GM21423 (cell line): Measurements from ENCODE around the gene NFU1.

Experiments
- ATAC-seq: cut with Tn5 transposase; IDR thresholded peaks from one replicate; pipeline ENCODE4 v1.9.1; 2021; ENCODE audit warnings: mild to moderate bottlenecking, moderate library complexity; ENCODE audit not compliant: unreplicated experiment

NFU1 gene

DNA sequence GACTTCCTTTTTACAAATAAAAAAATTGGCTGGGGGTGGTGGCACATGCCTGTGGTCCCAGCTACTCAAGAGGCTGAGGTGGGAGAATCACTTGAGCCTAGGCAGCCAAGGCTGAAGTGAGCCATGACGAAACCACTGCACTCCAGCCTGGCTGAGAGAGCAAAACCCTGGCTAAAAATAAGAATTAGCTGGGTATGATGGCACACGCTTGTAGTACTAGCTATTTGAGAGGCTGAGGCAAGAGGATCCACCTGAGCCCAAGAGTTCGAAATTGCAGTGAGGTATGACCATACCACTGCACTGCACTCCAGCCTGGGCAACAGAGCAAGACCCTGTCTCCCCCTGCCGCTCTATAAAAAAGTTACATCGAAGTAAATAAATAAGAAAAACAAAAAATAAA is 83.9 kb downstream of the NFU1 start:
- ATAC-seq: no peak

GRCh38 chr2:69348781-69349180 is 88.5 kb downstream of the NFU1 start:
- no peak for ATAC-seq
